Measurements from ENCODE around the gene PCDHGB5.

GRCh38 chr5:141399555-141400258, 2.0 kb downstream of the PCDHGB5 start:
- TF ChIP-seq CTCF (conservative IDR thresholded peaks at IDR 0.05) = no peak
- TF ChIP-seq ZFX (IDR thresholded peaks at IDR 0.05) = no peak
